Measurements from ENCODE around the gene MARCHF2. TPM values are rescaled to one million over a fixed set of nuclear protein-coding genes. Genes with fewer than 3 reads are reported as not detected.

The MARCHF2 gene
- total RNA-seq, 2 donors from 2014 or later = 32.9 to 35.9 TPM

- peaks cover 90% of the 10 kb centered on the region for H3K4me1 ChIP-seq
- ATAC-seq = no peak
Observed at GRCh38 chr19:8391198-8392016, 21.7 kb upstream of the MARCHF2 start.

GRCh38 chr19:8392017-8392591 lies 21.0 kb upstream of the MARCHF2 start:
- Histone ChIP-seq H3K27ac (peak overlapping the region; percentile 100), H3K4me1 (peaks cover 90% of the 10 kb centered on the region), H3K9me3 (no peaks in the 10 kb centered on the region), H3K36me3 (replicated peaks in 1 of 2; ENCODE audit: insufficient read depth in 1 of 2, low read depth in 2 of 2) (no peaks in the 10 kb centered on the region), H3K4me3 (no peak overlapping the region), H3K27me3 (no peaks in the 10 kb centered on the region)
- TF ChIP-seq CTCF (IDR thresholded peaks at IDR 0.05) (no peak), POLR2A (IDR thresholded peaks at IDR 0.05) (peak in 2 of 3 donors; percentile 67 to 85)
- ATAC-seq = peak; percentile 4
- intact Hi-C loops (cut with DNase I) = no loop called here
- peak; percentile 70 to 86 (median 77) for DNase-seq
- 0 to 20% methylated on average over 1 to 10 of the region's 11 CpGs for WGBS, 2 donors

More at GRCh38 chr19:8391198-8392016, 21.7 kb upstream of the MARCHF2 start:
- intact Hi-C loops (cut with DNase I) = no loop called here
- TF ChIP-seq CTCF (IDR thresholded peaks at IDR 0.05) = no peak
- no peak for TF ChIP-seq POLR2A (IDR thresholded peaks at IDR 0.05)
- H3K9me3 ChIP-seq = no peaks in the 10 kb centered on the region
- 51 to 60% methylated on average over 18 to 23 of the region's 23 CpGs for WGBS, 2 donors
- peak in 3 of 4 donors; percentile 53 to 57 (median 55) for DNase-seq
- peak overlapping the region; percentile 100 for H3K27ac ChIP-seq
- no peak overlapping the region for H3K4me3 ChIP-seq
- H3K27me3 ChIP-seq = no peaks in the 10 kb centered on the region
- H3K36me3 ChIP-seq (replicated peaks in 1 of 2; ENCODE audit: insufficient read depth in 1 of 2, low read depth in 2 of 2) = no peaks in the 10 kb centered on the region

- DNase-seq = no peak
- WGBS, 2 donors = 68 to 89% methylated on average over 2 to 8 of the region's 8 CpGs
Observed at GRCh38 chr19:8393192-8393870, 19.8 kb upstream of the MARCHF2 start.

GRCh38 chr19:8393871-8394250 lies 19.2 kb upstream of the MARCHF2 start:
- Histone ChIP-seq H3K27me3 (no peaks in the 10 kb centered on the region), H3K27ac (peak overlapping the region; percentile 63 to 100 (median 100)), H3K9me3 (no peaks in the 10 kb centered on the region), H3K36me3 (replicated peaks in 1 of 2; ENCODE audit: insufficient read depth in 1 of 2, low read depth in 2 of 2) (no peaks in the 10 kb centered on the region), H3K4me3 (no peak overlapping the region), H3K4me1 (peaks cover 88% of the 10 kb centered on the region)
- no peak for ATAC-seq
- TF ChIP-seq CTCF (IDR thresholded peaks at IDR 0.05) (no peak), POLR2A (IDR thresholded peaks at IDR 0.05) (no peak)
- intact Hi-C loops (cut with DNase I) = no loop called here
- WGBS, 2 donors = 72 to 79% methylated on average over 4 to 8 of the region's 8 CpGs
- DNase-seq = peak in 1 of 4 donors; percentile 45

More at GRCh38 chr19:8393192-8393870, 19.8 kb upstream of the MARCHF2 start:
- intact Hi-C loops (cut with DNase I) = no loop called here
- peaks cover 90% of the 10 kb centered on the region for H3K4me1 ChIP-seq
- TF ChIP-seq CTCF (IDR thresholded peaks at IDR 0.05) = no peak
- no peak for TF ChIP-seq POLR2A (IDR thresholded peaks at IDR 0.05)
- peak overlapping the region in 3 of 4 donors; percentile 100 for H3K27ac ChIP-seq
- no peaks in the 10 kb centered on the region for H3K27me3 ChIP-seq
- H3K9me3 ChIP-seq = no peaks in the 10 kb centered on the region
- ATAC-seq = no peak
- H3K4me3 ChIP-seq = no peak overlapping the region
- H3K36me3 ChIP-seq (replicated peaks in 1 of 2; ENCODE audit: insufficient read depth in 1 of 2, low read depth in 2 of 2) = no peaks in the 10 kb centered on the region
